Measurements from ENCODE around the gene SLC16A11.
"Not testable (repeated sequence)": the region's sequence is repeated elsewhere in the genome, so short reads cannot be mapped to it uniquely, and the experiment has no call there.

DNA sequence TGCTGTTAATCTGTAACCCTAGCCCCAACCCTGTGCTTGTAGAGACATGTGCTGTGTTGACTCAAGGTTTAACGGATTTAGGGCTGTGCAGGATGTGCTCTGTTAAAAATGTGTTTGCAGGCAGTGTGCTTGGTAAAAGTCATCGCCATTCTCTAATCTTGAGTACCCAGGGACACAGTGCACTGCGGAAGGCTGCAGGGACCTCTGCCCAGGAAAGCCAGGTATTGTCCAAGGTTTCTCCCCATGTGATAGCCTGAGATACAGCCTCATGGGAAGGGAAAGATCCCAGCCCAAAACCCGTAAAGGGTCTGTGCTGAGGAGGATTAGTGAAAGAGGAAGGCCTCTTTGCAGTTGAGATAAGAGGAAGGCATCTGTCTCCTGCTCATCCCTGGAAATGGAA, 44.5 kb upstream of the SLC16A11 start:
- not testable (repeated sequence) for TF ChIP-seq FOXM1 (IDR thresholded peaks at IDR 0.05; ENCODE audit: low read depth, low read length); TAF1 (IDR thresholded peaks at IDR 0.05; ENCODE audit: borderline replicate concordance, low read depth, low read length); EP300 (IDR thresholded peaks at IDR 0.05; ENCODE audit: borderline replicate concordance in 1 of 2, control insufficient read depth in 1 of 2, low read depth in 2 of 2, low read length in 2 of 2); CBX5 (IDR thresholded peaks at IDR 0.05; ENCODE audit: low read depth); GABPA (IDR thresholded peaks at IDR 0.05; ENCODE audit: low read depth); JUND (IDR thresholded peaks at IDR 0.05; ENCODE audit: low read depth, low read length); POLR2A (IDR thresholded peaks at IDR 0.05; ENCODE audit: low read depth, low read length)
- TF ChIP-seq, protein P1, sequence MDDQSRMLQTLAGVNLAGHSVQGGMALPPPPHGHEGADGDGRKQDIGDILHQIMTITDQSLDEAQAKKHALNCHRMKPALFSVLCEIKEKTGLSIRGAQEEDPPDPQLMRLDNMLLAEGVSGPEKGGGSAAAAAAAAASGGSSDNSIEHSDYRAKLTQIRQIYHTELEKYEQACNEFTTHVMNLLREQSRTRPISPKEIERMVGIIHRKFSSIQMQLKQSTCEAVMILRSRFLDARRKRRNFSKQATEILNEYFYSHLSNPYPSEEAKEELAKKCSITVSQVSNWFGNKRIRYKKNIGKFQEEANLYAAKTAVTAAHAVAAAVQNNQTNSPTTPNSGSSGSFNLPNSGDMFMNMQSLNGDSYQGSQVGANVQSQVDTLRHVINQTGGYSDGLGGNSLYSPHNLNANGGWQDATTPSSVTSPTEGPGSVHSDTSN (IDR thresholded peaks at IDR 0.05; ENCODE audit: insufficient replicate concordance, low read depth, low read length), result not testable (repeated sequence)
- TF ChIP-seq, protein P2, sequence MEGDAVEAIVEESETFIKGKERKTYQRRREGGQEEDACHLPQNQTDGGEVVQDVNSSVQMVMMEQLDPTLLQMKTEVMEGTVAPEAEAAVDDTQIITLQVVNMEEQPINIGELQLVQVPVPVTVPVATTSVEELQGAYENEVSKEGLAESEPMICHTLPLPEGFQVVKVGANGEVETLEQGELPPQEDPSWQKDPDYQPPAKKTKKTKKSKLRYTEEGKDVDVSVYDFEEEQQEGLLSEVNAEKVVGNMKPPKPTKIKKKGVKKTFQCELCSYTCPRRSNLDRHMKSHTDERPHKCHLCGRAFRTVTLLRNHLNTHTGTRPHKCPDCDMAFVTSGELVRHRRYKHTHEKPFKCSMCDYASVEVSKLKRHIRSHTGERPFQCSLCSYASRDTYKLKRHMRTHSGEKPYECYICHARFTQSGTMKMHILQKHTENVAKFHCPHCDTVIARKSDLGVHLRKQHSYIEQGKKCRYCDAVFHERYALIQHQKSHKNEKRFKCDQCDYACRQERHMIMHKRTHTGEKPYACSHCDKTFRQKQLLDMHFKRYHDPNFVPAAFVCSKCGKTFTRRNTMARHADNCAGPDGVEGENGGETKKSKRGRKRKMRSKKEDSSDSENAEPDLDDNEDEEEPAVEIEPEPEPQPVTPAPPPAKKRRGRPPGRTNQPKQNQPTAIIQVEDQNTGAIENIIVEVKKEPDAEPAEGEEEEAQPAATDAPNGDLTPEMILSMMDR (IDR thresholded peaks at IDR 0.05 in 2 of 3, conservative IDR thresholded peaks at IDR 0.05 in 1 of 3; ENCODE audit: control insufficient read depth in 2 of 3, extremely low read depth in 1 of 3, insufficient read depth in 1 of 3, low read depth in 3 of 3, low read length in 3 of 3), result not testable (repeated sequence)
- TF ChIP-seq, protein P3, sequence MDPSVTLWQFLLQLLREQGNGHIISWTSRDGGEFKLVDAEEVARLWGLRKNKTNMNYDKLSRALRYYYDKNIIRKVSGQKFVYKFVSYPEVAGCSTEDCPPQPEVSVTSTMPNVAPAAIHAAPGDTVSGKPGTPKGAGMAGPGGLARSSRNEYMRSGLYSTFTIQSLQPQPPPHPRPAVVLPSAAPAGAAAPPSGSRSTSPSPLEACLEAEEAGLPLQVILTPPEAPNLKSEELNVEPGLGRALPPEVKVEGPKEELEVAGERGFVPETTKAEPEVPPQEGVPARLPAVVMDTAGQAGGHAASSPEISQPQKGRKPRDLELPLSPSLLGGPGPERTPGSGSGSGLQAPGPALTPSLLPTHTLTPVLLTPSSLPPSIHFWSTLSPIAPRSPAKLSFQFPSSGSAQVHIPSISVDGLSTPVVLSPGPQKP (IDR thresholded peaks at IDR 0.05; ENCODE audit: low read depth, low read length), result not testable (repeated sequence)
- TF ChIP-seq, protein P4, sequence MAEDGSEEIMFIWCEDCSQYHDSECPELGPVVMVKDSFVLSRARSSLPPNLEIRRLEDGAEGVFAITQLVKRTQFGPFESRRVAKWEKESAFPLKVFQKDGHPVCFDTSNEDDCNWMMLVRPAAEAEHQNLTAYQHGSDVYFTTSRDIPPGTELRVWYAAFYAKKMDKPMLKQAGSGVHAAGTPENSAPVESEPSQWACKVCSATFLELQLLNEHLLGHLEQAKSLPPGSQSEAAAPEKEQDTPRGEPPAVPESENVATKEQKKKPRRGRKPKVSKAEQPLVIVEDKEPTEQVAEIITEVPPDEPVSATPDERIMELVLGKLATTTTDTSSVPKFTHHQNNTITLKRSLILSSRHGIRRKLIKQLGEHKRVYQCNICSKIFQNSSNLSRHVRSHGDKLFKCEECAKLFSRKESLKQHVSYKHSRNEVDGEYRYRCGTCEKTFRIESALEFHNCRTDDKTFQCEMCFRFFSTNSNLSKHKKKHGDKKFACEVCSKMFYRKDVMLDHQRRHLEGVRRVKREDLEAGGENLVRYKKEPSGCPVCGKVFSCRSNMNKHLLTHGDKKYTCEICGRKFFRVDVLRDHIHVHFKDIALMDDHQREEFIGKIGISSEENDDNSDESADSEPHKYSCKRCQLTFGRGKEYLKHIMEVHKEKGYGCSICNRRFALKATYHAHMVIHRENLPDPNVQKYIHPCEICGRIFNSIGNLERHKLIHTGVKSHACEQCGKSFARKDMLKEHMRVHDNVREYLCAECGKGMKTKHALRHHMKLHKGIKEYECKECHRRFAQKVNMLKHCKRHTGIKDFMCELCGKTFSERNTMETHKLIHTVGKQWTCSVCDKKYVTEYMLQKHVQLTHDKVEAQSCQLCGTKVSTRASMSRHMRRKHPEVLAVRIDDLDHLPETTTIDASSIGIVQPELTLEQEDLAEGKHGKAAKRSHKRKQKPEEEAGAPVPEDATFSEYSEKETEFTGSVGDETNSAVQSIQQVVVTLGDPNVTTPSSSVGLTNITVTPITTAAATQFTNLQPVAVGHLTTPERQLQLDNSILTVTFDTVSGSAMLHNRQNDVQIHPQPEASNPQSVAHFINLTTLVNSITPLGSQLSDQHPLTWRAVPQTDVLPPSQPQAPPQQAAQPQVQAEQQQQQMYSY (CRISPR knock-in tag; IDR thresholded peaks at IDR 0.05), result not testable (repeated sequence)

Data from GM12878 (cell line).